SK-N-MC (cell line): ENCODE measurements around the gene SRSF12.

ENCODE experiments used
- EZH2 ChIP-seq: fragments of 200-600 bp; sonication (generic); IDR thresholded peaks from one replicate; pipeline ENCODE4 v1.6.1; 2017; ENCODE audit warnings: antibody characterized with exemption
- POLR2AphosphoS5 ChIP-seq: IDR thresholded peaks from 2 replicates; pipeline ENCODE4 v1.6.1; 2012; ENCODE audit warnings: mild to moderate bottlenecking, low read depth, low read length, borderline replicate concordance

- TF ChIP-seq POLR2AphosphoS5 (no peak), EZH2 (no peak)
These were observed 21.9 kb upstream of the SRSF12 start for GRCh38 chr6:89139509-89140346.
